Neuronal stem cell (in vitro differentiated cells): ENCODE results near the gene DCC.

Experiments
- DNase-seq: peaks from one replicate; pipeline ENCODE4 v3.0.0-alpha.2; 2013; ENCODE audit warnings: low spot score
- H2AFZ ChIP-seq: one replicate; pipeline ENCODE4 v1.6.1; 2013; ENCODE audit warnings: mild to moderate bottlenecking, low read length, inconsistent platforms
- H2AK5ac ChIP-seq: 2 replicates; pipeline ENCODE4 v1.6.1; 2013; ENCODE audit warnings: low read depth, mild to moderate bottlenecking, inconsistent platforms, low read length, moderate library complexity, mixed read lengths
- H2BK120ac ChIP-seq: 2 replicates; pipeline ENCODE4 v1.6.1; 2013; ENCODE audit warnings: low read depth, mild to moderate bottlenecking, inconsistent platforms, low read length, moderate library complexity, mixed read lengths
- H2BK12ac ChIP-seq: one replicate; pipeline ENCODE4 v1.6.1; 2013; ENCODE audit warnings: low read length, inconsistent platforms
- H2BK15ac ChIP-seq: 2 replicates; pipeline ENCODE4 v1.6.1; 2013; ENCODE audit warnings: mild to moderate bottlenecking, low read length, inconsistent platforms, mixed read lengths
- H2BK5ac ChIP-seq: one replicate; pipeline ENCODE4 v1.6.1; 2013; ENCODE audit warnings: inconsistent platforms, mild to moderate bottlenecking, low read length, moderate library complexity
- H3K14ac ChIP-seq: one replicate; pipeline ENCODE4 v1.6.1; 2013; ENCODE audit warnings: low read length, inconsistent platforms
- H3K18ac ChIP-seq: 2 replicates; pipeline ENCODE4 v1.6.1; 2013; ENCODE audit warnings: low read length, inconsistent platforms
- H3K23ac ChIP-seq: 2 replicates; pipeline ENCODE4 v1.6.1; 2013; ENCODE audit warnings: low read depth, mild to moderate bottlenecking, mixed read lengths, low read length, inconsistent platforms; ENCODE audit not compliant: poor library complexity
- H3K27ac ChIP-seq: replicated peaks from 3 replicates; pipeline ENCODE4 v1.5.1; 2013; ENCODE audit warnings: low read length, inconsistent platforms
- H3K27me3 ChIP-seq, 3 experiments: 2 replicates each; pipeline ENCODE4 v1.6.1; 2013; ENCODE audit warnings: low read length in 3 of 3, mild to moderate bottlenecking in 2 of 3, inconsistent platforms in 1 of 3, low read depth in 1 of 3, mixed read lengths in 1 of 3, moderate library complexity in 1 of 3; ENCODE audit not compliant: control insufficient read depth in 3 of 3, insufficient read depth in 3 of 3
- H3K36me3 ChIP-seq, 2 donors: replicated peaks in 1 of 2; 2 replicates each; pipeline ENCODE4 v1.6.1; 2013; ENCODE audit warnings: low read length in 2 of 2; ENCODE audit not compliant: control insufficient read depth in 2 of 2, insufficient read depth in 2 of 2
- H3K4ac ChIP-seq: 2 replicates; pipeline ENCODE4 v1.6.1; 2013; ENCODE audit warnings: inconsistent platforms, mild to moderate bottlenecking, low read length, moderate library complexity
- H3K4me1 ChIP-seq, 2 donors: 1 replicate in 1 of 2; 2 replicates in 1 of 2; pipeline ENCODE4 v1.6.1; 2013; ENCODE audit warnings: low read length in 2 of 2, low read depth in 1 of 2; ENCODE audit not compliant: control insufficient read depth in 2 of 2, insufficient read depth in 1 of 2
- H3K4me2 ChIP-seq: one replicate; pipeline ENCODE4 v1.6.1; 2013; ENCODE audit warnings: mild to moderate bottlenecking, low read length, inconsistent platforms; ENCODE audit not compliant: insufficient read depth, poor library complexity, severe bottlenecking
- H3K4me3 ChIP-seq, 2 donors: 2 replicates each; pipeline ENCODE4 v1.5.1; 2013; ENCODE audit warnings: low read length in 2 of 2, mild to moderate bottlenecking in 2 of 2, inconsistent platforms in 1 of 2, moderate library complexity in 1 of 2
- H3K79me1 ChIP-seq: one replicate; pipeline ENCODE4 v1.6.1; 2013; ENCODE audit warnings: low read depth, mild to moderate bottlenecking, inconsistent platforms, low read length, moderate library complexity
- H3K9ac ChIP-seq: one replicate; pipeline ENCODE4 v1.6.1; 2013; ENCODE audit warnings: mild to moderate bottlenecking, low read depth, low read length, inconsistent platforms; ENCODE audit not compliant: poor library complexity
- H3K9me3 ChIP-seq, 2 donors: replicated peaks in 1 of 2; 2 replicates each; pipeline versions ENCODE3 to v1.6.1; 2013; ENCODE audit warnings: low read length in 2 of 2, mild to moderate bottlenecking in 2 of 2, inconsistent platforms in 1 of 2, low read depth in 1 of 2, mixed read lengths in 1 of 2, moderate library complexity in 1 of 2; ENCODE audit not compliant: control insufficient read depth in 2 of 2, insufficient read depth in 1 of 2
- H4K8ac ChIP-seq: one replicate; pipeline ENCODE4 v1.6.1; 2013; ENCODE audit warnings: low read depth, mild to moderate bottlenecking, inconsistent platforms, low read length, moderate library complexity
- H4K91ac ChIP-seq: one replicate; pipeline ENCODE4 v1.6.1; 2013; ENCODE audit warnings: low read length, low read depth, mild to moderate bottlenecking, inconsistent platforms; ENCODE audit not compliant: poor library complexity
- WGBS, 2 donors: extraction: QIAGEN DNeasy Blood & Tissue Kit; methylation state at CpG; one replicate each; pipeline ENCODE4 v1.1.7; 2013; ENCODE audit warnings: missing lambda C conversion rate in 2 of 2, mixed read lengths in 1 of 2; ENCODE audit not compliant: insufficient read length in 2 of 2, insufficient replicate concordance in 1 of 2; ENCODE audit errors: extremely low coverage in 2 of 2; 5-methylcytosine and 5-hydroxymethylcytosine counted together

Gene DCC

GRCh38 chr18:52894801-52895200, 554.8 kb downstream of the DCC start:
- no peaks in the 10 kb centered on the region for H3K27me3 ChIP-seq
- H3K23ac ChIP-seq, result no peak overlapping the region
- no peaks in the 10 kb centered on the region for H3K9me3 ChIP-seq
- H3K4me1 ChIP-seq, result peaks cover 2 to 11% of the 10 kb centered on the region in 2 donors
- no CpG with 5 or more reads among the region's 3 CpGs for WGBS, 2 donors
- H3K4me3 ChIP-seq, result no peak overlapping the region
- H3K4me2 ChIP-seq, result no peak overlapping the region
- DNase-seq, result no peak
- H3K79me1 ChIP-seq, result no peaks in the 10 kb centered on the region
- no peak overlapping the region for H2BK12ac ChIP-seq
- H3K36me3 ChIP-seq, result no peaks in the 10 kb centered on the region
- no peak overlapping the region for H4K8ac ChIP-seq
- no peak overlapping the region for H3K9ac ChIP-seq
- H2BK120ac ChIP-seq, result no peak overlapping the region
- H2AFZ ChIP-seq, result no peak overlapping the region
- H3K27ac ChIP-seq, result no peak overlapping the region
- H4K91ac ChIP-seq, result no peak overlapping the region
- no peak overlapping the region for H3K4ac ChIP-seq
- H2BK15ac ChIP-seq, result no peak overlapping the region
- H3K18ac ChIP-seq, result no peak overlapping the region
- no peak overlapping the region for H2AK5ac ChIP-seq
- no peak overlapping the region for H2BK5ac ChIP-seq
- H3K14ac ChIP-seq, result no peak overlapping the region

- no peak overlapping the region for H3K18ac ChIP-seq
- WGBS, 2 donors, result no CpG with 5 or more reads among the region's 5 CpGs
- H3K79me1 ChIP-seq, result no peaks in the 10 kb centered on the region
- no peak overlapping the region for H2BK120ac ChIP-seq
- peak overlapping the region; percentile 62 for H2AFZ ChIP-seq
- no peak overlapping the region for H3K27ac ChIP-seq
- no peak overlapping the region for H2BK5ac ChIP-seq
- no peak overlapping the region for H2BK15ac ChIP-seq
- H3K36me3 ChIP-seq, result no peaks in the 10 kb centered on the region
- H3K4me3 ChIP-seq, result no peak overlapping the region
- no peaks in the 10 kb centered on the region for H3K9me3 ChIP-seq
- H3K9ac ChIP-seq, result no peak overlapping the region
- no peak overlapping the region for H3K4me2 ChIP-seq
- no peak overlapping the region for H4K91ac ChIP-seq
- H4K8ac ChIP-seq, result no peak overlapping the region
- H2AK5ac ChIP-seq, result no peak overlapping the region
- H3K4ac ChIP-seq, result no peak overlapping the region
- no peak overlapping the region for H3K23ac ChIP-seq
- no peak overlapping the region for H2BK12ac ChIP-seq
- no peak for DNase-seq
- peaks cover 2 to 11% of the 10 kb centered on the region in 2 donors for H3K4me1 ChIP-seq
- H3K14ac ChIP-seq, result no peak overlapping the region
- H3K27me3 ChIP-seq, result no peaks in the 10 kb centered on the region
These were observed 557.9 kb downstream of the DCC start for GRCh38 chr18:52897611-52898484.

GRCh38 chr18:52898485-52899058, 558.6 kb downstream of the DCC start:
- H2BK5ac ChIP-seq, result no peak overlapping the region
- no peaks in the 10 kb centered on the region for H3K79me1 ChIP-seq
- H3K36me3 ChIP-seq, result no peaks in the 10 kb centered on the region
- no peak overlapping the region for H4K8ac ChIP-seq
- no peak overlapping the region for H4K91ac ChIP-seq
- H3K4ac ChIP-seq, result no peak overlapping the region
- H3K27ac ChIP-seq, result no peak overlapping the region
- no peak overlapping the region for H3K18ac ChIP-seq
- H3K23ac ChIP-seq, result no peak overlapping the region
- no peak overlapping the region for H3K4me3 ChIP-seq
- no peak overlapping the region for H3K9ac ChIP-seq
- H2BK120ac ChIP-seq, result no peak overlapping the region
- no peak overlapping the region for H2BK12ac ChIP-seq
- H3K27me3 ChIP-seq, result no peaks in the 10 kb centered on the region
- peak overlapping the region; percentile 62 for H2AFZ ChIP-seq
- H2BK15ac ChIP-seq, result no peak overlapping the region
- H3K9me3 ChIP-seq, result no peaks in the 10 kb centered on the region
- H3K14ac ChIP-seq, result no peak overlapping the region
- DNase-seq, result no peak
- H3K4me1 ChIP-seq, result peaks cover 2 to 11% of the 10 kb centered on the region in 2 donors
- no CpG with 5 or more reads among the region's 3 CpGs for WGBS, 2 donors
- H3K4me2 ChIP-seq, result no peak overlapping the region
- no peak overlapping the region for H2AK5ac ChIP-seq

GRCh38 chr18:52902188-52902587, 562.2 kb downstream of the DCC start:
- no peak overlapping the region for H4K91ac ChIP-seq
- H3K79me1 ChIP-seq, result no peaks in the 10 kb centered on the region
- WGBS, 2 donors, result no CpG with 5 or more reads among the region's 3 CpGs
- H2BK5ac ChIP-seq, result no peak overlapping the region
- H3K4me2 ChIP-seq, result no peak overlapping the region
- no peak overlapping the region for H3K18ac ChIP-seq
- no peaks in the 10 kb centered on the region for H3K27me3 ChIP-seq
- no peak overlapping the region for H2BK12ac ChIP-seq
- no peak overlapping the region for H3K23ac ChIP-seq
- no peaks in the 10 kb centered on the region for H3K9me3 ChIP-seq
- no peak overlapping the region for H3K4me3 ChIP-seq
- H2AK5ac ChIP-seq, result no peak overlapping the region
- H2AFZ ChIP-seq, result no peak overlapping the region
- no peak overlapping the region for H3K9ac ChIP-seq
- no peak for DNase-seq
- H2BK15ac ChIP-seq, result no peak overlapping the region
- no peak overlapping the region for H4K8ac ChIP-seq
- no peak overlapping the region for H3K14ac ChIP-seq
- peaks cover 2 to 11% of the 10 kb centered on the region in 2 donors for H3K4me1 ChIP-seq
- H2BK120ac ChIP-seq, result no peak overlapping the region
- no peak overlapping the region for H3K27ac ChIP-seq
- no peak overlapping the region for H3K4ac ChIP-seq
- no peaks in the 10 kb centered on the region for H3K36me3 ChIP-seq
